PC-9 (cell line): ENCODE results near the gene MCF2L.

Experiments
- EZH2 ChIP-seq: fragments of 200-600 bp; sonication (generic); IDR thresholded peaks from 2 replicates; pipeline ENCODE4 v1.8.0; 2017; ENCODE audit warnings: antibody characterized with exemption, low read depth
- TF ChIP-seq, protein P1 (sequence below): fragments of 200-600 bp; sonication (generic); conservative IDR thresholded peaks from 2 replicates; pipeline ENCODE4 v1.6.1; 2017; ENCODE audit warnings: mixed run types, antibody characterized with exemption, mild to moderate bottlenecking, moderate library complexity

DNA sequence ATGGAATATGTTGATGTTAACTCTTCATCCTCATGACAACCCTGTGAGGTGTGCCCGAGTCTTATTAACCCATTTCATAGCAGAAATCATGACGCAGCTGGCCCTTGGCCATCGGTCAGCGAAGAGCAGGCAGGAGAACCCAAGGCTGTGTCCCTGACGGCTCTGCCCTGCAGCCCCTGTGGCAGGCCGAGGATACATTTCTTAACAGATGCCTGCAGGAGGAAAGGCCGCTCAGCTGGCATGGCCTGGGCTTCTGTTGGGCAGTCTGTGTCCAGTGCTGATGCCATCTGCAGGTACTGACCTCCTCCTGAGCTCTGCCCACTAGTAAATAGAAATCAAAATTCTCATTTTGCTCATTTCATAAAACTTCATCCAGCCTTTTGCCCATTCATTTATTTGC lies 35.4 kb upstream of the MCF2L start:
- TF ChIP-seq, protein P1, sequence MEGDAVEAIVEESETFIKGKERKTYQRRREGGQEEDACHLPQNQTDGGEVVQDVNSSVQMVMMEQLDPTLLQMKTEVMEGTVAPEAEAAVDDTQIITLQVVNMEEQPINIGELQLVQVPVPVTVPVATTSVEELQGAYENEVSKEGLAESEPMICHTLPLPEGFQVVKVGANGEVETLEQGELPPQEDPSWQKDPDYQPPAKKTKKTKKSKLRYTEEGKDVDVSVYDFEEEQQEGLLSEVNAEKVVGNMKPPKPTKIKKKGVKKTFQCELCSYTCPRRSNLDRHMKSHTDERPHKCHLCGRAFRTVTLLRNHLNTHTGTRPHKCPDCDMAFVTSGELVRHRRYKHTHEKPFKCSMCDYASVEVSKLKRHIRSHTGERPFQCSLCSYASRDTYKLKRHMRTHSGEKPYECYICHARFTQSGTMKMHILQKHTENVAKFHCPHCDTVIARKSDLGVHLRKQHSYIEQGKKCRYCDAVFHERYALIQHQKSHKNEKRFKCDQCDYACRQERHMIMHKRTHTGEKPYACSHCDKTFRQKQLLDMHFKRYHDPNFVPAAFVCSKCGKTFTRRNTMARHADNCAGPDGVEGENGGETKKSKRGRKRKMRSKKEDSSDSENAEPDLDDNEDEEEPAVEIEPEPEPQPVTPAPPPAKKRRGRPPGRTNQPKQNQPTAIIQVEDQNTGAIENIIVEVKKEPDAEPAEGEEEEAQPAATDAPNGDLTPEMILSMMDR = no peak
- TF ChIP-seq EZH2 = no peak
